COLO668 (cell line): ENCODE data around the gene ERAS.
"Not testable (repeated sequence)": the region's sequence is repeated elsewhere in the genome, so short reads cannot be mapped to it uniquely, and the experiment has no call there.

ENCODE experiments used
- DNase-seq: peaks from one replicate; lab custom pipeline; 2025; ENCODE audit not compliant: unreplicated experiment; lab: John Stamatoyannopoulos, UW

The ERAS gene

DNA sequence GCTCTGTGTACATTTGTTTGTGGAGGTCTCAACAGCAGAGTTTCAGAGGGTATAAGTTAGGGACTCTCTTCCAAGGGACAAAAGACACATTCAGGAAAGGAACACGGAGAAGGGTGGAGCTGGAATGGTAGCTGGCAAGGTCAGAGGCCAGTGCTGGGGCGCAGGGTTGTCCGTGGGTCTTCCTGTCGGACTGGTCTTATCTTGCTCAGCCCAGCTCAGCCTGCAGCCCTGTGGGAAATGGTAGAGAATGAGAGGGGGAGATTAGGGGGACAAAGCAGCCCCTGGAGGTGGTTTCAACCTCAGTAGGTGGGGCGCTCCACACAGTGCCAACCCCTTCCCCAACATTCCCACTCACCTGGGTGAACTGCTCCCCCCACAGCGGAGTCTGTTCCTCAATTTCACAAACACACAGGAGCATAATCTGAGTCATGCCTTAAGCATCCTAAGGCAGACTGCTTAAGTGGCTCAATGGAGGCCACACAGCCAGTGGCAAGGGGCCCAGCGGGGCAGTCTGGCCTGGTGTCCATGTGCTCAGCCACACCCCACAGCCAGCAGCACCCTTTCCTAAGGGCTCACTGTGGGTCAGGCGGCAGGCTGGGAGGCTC is 31.3 kb upstream of the ERAS start:
- DNase-seq: no peak

DNA sequence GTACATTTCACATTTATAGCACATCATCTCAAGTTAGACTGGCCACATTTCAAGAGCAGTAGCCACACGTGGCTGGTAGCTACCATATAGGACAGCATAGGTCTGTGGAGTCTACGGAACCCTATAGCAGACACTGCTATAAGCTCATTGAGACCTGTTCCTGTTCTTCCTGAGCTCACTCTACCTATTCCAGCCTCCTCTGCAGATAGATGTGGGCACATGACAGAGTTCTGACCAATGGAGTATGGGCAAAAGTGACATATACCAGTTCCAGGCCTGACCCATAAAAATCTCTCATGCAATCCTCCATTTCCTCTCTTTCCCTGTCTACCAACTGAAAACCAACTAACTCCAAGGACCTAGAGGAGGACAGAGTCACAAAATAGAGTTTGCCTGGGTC is 28.0 kb upstream of the ERAS start:
- DNase-seq: no peak

DNA sequence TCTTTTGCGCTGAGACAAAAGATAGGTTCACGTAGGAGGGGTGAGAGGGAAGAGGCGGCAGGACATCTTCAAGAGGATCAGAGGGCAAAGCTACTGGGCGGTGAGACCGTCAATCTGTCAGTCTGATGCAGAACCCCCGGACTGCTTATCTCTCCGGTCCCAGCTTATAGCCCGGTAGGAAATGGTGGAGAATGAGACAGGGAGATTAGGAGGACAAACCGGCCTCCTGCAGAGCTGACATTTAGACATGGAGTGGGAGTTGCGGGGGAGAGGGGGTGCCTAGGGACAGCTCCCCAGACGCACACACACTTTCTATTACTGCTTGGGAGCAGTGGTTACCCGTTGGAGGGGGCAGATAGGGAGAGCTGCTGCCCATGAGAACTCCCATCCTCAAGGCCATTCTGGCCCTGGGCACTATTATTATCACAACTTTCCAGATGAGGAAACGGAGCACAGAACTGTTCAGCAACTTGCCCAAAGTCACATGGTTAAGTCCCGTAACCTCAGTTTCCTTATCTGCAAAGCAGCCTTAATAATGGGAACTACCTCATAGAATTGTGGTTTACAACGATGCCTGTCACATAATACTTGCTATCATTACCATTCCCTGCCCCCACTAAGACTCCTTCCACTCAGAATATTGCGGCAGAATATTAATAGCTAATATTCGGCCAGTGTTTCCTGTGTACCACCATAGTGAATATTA is 25.6 kb upstream of the ERAS start:
- DNase-seq: no peak

DNA sequence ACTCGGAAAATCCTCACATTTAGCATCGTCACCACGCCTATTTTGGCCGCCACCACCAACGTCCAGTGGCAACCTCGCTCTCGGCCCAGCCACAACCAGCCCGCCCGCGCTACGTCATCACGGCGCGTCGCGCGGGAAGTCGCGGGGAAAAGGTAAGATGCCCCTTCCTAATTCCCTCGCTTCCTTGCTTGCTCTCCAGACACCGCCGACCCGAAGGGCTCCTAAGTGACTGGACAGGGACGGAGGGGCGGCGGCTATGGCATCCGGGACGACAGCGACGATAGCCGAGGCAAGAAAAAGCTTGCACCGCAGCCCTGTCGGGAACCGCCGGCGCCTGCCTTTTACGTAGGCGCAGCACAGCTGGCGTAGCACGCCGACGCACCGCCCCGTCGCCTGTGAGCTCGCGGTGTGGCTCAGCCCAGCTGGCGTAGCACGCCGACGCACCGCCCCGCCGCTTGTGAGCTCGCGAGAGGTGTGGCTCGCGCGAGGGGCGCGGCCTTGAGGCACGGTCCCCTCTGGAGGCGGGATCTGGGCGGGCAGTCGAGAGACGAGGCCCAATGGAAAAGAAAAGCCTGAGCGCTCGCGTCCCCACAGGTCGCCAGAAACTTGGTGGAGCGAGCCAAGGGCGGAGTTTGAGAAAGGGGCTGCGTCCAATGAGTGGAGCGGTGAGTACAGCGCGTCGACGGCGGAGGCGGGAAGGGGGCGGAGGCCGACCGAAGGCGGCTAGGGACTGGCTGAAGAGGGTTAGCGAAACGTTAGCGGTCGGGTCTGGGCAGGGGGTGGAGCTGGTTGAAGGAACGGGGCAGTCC is 24.8 kb upstream of the ERAS start, which contains the start of gene HDAC6:
Gene HDAC6 (plus strand): TSS at position 788 of the 809 bp plus-strand sequence. CDS start 626 bp downstream, outside the sequence.
- peak; percentile 98 for DNase-seq

DNA sequence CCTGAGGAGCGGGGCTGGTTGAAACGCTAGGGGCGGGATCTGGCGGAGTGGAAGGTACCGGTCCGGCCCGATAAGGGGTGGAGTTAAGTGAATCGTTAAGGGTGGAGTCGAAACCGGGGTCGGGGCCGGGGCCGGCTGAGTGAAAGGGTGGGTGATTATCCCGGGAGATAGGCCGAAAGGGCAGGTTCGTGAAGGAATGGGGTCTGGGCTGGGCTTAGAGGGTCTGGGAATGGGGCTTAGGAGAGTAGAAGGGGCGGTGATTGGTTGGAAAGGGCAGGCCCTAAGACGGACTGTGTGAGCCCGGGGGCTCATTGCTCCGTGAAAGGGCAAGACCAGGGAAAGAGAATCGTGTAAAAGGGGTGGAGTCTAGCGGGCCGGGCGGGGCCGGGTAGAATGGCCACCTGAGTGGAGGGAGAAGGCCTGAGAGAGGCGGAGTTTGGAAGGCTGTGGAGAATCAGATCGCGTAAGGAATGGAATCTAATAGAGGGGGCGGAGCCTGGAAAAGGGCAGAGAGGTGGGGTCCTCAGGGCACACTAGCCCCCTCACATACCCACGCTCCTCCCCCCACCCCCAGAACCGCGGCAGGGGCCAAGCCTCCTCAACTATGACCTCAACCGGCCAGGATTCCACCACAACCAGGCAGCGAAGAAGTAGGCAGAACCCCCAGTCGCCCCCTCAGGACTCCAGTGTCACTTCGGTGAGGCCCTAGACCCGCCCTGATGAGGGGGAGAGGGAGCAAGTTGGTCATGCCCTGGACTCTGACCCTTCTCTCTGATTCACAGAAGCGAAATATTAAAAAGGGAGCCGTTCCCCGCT is 24.0 kb upstream of the ERAS start:
- peak; percentile 85 for DNase-seq

DNA sequence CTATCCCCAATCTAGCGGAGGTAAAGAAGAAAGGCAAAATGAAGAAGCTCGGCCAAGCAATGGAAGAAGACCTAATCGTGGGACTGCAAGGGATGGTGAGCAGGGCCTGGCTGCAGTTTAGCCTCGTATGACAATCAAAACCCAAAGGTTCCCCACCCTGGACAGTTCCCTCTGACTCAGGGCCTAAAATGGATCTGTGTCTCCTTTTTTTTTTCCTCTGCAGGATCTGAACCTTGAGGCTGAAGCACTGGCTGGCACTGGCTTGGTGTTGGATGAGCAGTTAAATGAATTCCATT is 23.5 kb upstream of the ERAS start:
- no peak for DNase-seq

DNA sequence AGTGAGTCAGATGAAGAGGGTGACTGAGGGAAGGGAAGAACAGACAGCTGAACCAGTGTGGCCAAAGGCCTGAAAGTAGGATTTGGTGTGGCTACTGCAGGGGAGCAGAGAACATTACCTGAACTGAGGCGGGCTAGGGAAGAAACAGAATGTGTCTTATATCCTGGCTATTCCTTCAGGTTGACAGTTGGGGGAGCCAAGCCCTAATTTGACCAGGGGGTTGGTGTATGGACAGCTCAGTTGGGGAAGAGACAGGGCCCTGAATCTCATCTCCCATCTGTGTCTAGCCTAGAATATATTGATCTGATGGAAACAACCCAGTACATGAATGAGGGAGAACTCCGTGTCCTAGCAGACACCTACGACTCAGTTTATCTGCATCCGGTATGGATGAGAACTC is 20.2 kb upstream of the ERAS start:
- DNase-seq: no peak

DNA sequence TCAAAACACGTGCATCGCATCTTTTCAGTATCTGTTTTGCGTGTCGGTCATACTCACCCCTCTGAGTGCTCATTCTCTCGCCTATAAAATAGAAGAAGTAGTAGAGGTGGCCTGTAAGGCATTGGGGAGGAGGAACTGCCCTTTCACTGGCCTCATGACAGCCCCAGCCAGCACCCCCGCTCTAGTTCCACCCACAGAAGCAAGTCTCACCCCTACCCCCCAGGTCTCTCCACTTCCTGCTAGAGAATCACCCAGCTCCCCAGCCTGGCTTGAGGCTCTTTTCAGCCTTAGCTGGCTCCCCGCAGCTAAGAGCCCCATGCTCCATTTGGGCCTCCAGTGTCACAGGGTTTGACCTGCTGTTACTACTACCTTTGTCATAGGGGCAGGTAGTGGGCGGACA is 12.7 kb upstream of the ERAS start:
- no peak for DNase-seq

DNA sequence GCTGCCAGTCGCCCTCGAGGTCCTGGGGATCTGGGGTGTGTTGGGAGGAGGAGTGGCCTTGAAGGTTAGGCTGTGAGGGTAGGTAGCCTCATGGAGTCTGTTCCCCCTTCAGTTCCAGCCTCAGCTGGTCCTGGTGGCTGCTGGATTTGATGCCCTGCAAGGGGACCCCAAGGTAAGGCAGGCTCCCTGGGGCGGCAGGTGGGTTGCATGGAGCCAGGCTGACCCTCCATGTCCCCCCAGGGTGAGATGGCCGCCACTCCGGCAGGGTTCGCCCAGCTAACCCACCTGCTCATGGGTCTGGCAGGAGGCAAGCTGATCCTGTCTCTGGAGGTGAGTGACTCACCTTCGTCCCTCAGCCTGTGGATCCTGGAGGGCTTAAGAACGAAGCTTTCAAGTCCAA is 11.6 kb upstream of the ERAS start:
- DNase-seq: no peak

DNA sequence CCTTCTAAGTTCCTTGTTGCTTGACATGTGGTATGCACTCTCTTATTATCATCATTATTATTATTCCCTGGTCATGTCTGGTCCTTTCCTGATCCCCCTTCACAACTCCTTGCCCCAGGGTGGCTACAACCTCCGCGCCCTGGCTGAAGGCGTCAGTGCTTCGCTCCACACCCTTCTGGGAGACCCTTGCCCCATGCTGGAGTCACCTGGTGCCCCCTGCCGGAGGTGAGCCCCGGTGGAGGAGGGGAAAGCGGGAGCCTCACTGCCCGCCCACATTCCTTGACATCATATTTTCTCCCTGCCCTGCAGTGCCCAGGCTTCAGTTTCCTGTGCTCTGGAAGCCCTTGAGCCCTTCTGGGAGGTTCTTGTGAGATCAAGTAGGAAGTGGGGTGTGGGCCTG is 11.0 kb upstream of the ERAS start:
- DNase-seq: no peak

DNA sequence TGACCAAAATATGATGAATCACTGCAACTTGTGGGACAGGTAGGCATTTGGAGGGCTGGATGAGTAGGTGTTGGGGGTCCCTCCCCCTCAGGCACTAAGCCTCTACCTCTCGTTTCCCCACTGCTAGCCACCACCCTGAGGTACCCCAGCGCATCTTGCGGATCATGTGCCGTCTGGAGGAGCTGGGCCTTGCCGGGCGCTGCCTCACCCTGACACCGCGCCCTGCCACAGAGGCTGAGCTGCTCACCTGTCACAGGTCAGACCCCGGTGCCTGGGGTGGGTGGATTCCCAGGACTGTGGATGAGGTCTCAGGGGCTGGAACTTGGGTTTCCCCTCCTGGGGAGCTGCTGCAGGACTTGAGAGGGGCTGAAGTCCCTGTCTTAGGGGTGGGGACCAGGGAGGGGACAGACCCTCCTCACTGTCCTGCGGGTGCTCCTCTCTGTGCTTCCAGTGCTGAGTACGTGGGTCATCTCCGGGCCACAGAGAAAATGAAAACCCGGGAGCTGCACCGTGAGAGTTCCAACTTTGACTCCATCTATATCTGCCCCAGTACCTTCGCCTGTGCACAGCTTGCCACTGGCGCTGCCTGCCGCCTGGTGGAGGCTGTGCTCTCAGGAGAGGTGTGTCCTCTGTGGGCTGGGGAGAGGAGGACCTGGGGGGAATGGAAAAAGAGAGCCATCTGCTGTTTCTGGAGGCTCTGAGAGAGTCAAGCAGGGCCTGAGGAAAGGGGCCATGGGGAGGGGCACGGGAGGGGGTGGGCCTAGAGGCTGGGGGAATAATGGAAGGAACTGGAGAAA is 10.1 kb upstream of the ERAS start:
- DNase-seq: no peak

DNA sequence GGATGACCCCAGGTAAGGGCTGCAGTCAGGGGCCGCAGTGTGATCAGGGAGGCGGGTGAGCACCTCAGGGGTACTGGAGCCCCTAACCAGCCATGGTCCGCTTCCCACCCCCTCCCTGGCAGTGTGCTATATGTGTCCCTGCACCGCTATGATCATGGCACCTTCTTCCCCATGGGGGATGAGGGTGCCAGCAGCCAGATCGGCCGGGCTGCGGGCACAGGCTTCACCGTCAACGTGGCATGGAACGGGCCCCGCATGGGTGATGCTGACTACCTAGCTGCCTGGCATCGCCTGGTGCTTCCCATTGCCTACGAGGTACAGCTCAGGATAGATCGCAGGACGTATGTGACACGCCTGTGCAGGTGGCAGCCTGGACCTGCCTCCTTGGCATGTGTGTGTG is 8.2 kb upstream of the ERAS start:
- DNase-seq: no peak

DNA sequence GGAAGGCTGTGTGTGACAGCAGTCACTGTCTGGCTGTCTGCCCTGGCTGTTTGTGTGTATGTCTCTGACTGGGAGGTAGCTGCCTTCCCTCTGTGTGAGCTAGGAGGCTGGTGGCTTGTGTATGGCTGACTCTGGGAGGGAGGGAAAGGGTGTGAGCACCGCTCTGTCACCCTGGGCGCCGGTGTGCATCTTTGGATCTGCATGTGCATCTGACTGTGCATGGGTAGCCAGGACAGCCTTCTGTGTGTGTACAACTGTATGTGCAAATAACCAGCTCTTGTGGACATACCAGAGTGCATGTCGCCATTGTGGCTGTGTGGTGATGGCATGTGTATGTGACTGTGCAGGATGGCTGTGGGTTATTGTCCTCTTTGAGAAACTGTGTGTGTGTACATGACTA is 7.4 kb upstream of the ERAS start:
- DNase-seq: no peak

DNA sequence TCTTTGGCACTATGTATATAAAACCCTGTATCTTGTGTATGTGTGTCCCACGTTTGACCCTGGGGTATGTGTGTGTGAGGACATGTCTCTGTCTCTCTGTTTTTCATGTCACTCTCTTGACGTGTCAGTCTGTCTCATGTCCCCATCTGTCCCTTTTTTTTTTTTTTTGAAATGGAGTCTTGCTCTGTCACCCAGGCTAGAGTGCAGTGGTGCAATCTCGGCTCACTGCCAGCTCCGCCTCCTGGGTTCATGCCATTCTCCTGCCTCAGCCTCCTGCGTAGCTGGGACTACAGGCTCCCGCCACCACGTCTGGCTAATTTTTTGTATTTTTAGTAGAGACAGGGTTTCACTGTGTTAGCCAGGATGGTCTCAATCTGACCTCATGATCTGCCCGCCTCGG is 6.9 kb upstream of the ERAS start:
- not testable (repeated sequence) for DNase-seq

DNA sequence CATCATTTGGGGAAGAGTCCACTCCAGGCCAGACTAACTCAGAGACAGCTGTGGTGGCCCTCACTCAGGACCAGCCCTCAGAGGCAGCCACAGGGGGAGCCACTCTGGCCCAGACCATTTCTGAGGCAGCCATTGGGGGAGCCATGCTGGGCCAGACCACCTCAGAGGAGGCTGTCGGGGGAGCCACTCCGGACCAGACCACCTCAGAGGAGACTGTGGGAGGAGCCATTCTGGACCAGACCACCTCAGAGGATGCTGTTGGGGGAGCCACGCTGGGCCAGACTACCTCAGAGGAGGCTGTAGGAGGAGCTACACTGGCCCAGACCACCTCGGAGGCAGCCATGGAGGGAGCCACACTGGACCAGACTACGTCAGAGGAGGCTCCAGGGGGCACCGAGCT is 3.3 kb upstream of the ERAS start:
- no peak for DNase-seq

DNA sequence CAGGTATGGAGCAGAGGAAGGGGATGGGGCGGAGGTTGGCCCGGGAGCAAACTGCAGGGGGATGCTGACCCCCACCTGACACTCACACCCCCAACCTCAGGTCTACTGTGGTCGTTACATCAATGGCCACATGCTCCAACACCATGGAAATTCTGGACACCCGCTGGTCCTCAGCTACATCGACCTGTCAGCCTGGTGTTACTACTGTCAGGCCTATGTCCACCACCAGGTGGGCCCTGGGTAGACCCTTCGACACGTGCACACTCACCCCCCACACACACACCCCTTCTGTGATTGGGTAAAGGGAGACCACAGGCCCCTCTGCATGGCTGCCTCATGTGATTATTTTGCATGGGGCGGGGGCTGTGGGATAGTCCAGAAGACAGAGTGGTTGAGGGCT is 2.2 kb upstream of the ERAS start:
- DNase-seq: no peak

DNA sequence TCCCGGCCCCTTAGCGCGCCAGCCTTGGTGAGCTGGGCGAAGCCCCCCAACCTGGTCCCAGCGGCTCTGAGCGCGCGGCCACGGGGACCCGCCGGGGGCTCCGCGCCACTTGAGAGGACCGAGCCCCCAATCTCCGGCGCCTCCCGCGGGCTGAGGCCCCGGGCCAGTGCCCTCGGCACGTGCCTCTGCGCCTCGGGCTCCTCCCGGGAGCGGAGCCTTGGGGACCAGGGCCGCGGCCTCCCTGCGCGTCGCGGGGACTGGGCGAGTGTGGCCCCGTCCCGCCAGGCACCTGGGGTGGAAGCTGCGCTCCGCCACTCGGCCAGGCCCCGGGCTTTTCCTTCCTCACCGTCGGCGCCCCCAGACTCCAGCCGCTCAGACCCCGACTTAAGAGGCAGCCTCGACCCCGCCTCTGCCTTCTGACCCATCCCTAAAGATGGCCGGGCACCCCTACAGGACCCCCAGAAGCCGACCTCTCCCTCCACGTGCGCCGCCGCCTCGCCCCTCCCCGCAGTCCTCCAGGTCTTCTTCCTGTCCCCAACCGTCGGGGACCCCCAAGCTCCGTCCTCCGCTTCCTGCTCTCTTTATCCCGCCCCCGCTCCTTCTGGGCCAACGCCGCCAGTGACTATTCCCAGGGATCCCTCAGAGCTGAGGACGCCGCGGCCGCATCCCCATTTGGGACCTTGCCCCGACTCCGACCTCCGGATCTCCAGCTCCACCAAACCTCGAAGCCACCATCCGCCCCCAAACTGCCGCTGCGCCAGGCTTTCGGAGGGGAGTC is 752 bp downstream of the ERAS start:
- DNase-seq: no peak

DNA sequence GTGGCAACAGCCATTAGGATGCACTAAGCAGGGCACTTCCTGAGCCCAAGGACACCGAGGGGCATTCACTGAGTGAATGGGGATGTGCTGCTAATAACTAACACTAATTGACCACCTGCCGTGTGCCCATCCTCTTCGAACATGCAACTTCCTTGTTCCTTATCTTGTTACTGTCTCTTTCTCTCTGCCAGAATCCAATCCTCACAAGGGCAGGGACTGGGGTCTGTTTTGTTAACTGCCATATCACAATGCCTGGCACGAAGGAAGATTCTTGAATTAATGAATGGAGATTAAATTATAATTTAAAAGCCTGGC is 1.3 kb downstream of the ERAS start:
- DNase-seq: no peak

DNA sequence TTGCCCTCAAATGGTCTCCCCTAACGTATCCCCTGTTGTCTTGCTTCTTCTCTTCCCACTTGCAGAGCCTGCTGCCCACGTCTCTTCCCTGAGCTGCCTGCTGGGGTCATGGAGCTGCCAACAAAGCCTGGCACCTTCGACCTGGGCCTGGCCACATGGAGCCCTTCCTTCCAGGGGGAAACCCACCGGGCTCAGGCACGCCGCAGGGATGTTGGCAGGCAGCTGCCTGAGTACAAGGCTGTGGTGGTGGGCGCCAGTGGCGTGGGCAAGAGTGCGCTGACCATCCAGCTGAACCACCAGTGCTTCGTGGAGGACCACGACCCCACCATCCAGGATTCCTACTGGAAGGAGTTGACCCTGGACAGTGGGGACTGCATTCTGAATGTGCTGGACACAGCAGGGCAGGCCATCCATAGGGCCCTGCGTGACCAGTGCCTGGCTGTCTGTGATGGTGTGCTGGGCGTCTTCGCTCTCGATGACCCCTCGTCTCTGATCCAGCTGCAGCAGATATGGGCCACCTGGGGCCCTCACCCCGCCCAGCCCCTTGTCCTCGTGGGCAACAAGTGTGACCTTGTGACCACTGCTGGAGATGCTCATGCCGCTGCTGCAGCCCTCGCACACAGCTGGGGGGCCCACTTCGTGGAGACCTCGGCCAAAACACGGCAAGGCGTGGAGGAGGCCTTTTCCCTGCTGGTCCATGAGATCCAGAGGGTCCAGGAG is 2.9 kb downstream of the ERAS start:
- DNase-seq: no peak
